ENCODE measurements around the gene TMEM213. TPM values are rescaled to one million over a fixed set of nuclear protein-coding genes. Genes with fewer than 3 reads are reported as not detected.
"Not testable (repeated sequence)": the region's sequence is repeated elsewhere in the genome, so short reads cannot be mapped to it uniquely, and the experiment has no call there.

The TMEM213 gene
- polyA plus RNA-seq, 1 donor from 2014 or later, result not detected

DNA sequence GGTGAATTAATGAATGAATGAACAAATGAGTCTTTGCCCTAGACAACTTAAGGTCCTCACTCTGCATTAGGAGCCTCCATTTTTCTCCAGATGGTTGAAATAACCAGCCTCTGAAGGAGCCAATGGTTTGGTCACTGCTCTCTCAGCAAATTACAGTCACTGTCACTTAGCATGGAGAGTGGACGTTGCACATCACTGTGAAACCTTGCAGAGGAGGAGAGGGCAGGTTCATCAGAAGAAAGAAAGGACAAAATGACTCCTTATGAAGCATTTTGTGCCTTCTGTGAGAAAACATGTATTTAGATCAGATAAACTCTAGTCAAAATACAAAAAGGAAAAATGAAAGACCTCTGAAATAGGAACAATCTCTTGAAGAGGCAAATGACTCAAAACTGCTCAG is 6.8 kb downstream of the TMEM213 start:
- TF ChIP-seq MXI1 (conservative IDR thresholded peaks at IDR 0.05; ENCODE audit: poor library complexity, severe bottlenecking) (no peak), RAD21 (conservative IDR thresholded peaks at IDR 0.05) (no peak), POLR2AphosphoS5 (IDR thresholded peaks at IDR 0.05) (no peak), EP300 (conservative IDR thresholded peaks at IDR 0.05; ENCODE audit: poor library complexity, severe bottlenecking) (no peak), SMC3 (conservative IDR thresholded peaks at IDR 0.05; ENCODE audit: poor library complexity) (no peak)
- TF ChIP-seq, protein P1, sequence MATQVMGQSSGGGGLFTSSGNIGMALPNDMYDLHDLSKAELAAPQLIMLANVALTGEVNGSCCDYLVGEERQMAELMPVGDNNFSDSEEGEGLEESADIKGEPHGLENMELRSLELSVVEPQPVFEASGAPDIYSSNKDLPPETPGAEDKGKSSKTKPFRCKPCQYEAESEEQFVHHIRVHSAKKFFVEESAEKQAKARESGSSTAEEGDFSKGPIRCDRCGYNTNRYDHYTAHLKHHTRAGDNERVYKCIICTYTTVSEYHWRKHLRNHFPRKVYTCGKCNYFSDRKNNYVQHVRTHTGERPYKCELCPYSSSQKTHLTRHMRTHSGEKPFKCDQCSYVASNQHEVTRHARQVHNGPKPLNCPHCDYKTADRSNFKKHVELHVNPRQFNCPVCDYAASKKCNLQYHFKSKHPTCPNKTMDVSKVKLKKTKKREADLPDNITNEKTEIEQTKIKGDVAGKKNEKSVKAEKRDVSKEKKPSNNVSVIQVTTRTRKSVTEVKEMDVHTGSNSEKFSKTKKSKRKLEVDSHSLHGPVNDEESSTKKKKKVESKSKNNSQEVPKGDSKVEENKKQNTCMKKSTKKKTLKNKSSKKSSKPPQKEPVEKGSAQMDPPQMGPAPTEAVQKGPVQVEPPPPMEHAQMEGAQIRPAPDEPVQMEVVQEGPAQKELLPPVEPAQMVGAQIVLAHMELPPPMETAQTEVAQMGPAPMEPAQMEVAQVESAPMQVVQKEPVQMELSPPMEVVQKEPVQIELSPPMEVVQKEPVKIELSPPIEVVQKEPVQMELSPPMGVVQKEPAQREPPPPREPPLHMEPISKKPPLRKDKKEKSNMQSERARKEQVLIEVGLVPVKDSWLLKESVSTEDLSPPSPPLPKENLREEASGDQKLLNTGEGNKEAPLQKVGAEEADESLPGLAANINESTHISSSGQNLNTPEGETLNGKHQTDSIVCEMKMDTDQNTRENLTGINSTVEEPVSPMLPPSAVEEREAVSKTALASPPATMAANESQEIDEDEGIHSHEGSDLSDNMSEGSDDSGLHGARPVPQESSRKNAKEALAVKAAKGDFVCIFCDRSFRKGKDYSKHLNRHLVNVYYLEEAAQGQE (IDR thresholded peaks at IDR 0.05; ENCODE audit: borderline replicate concordance), result no peak
- TF ChIP-seq, protein P2, sequence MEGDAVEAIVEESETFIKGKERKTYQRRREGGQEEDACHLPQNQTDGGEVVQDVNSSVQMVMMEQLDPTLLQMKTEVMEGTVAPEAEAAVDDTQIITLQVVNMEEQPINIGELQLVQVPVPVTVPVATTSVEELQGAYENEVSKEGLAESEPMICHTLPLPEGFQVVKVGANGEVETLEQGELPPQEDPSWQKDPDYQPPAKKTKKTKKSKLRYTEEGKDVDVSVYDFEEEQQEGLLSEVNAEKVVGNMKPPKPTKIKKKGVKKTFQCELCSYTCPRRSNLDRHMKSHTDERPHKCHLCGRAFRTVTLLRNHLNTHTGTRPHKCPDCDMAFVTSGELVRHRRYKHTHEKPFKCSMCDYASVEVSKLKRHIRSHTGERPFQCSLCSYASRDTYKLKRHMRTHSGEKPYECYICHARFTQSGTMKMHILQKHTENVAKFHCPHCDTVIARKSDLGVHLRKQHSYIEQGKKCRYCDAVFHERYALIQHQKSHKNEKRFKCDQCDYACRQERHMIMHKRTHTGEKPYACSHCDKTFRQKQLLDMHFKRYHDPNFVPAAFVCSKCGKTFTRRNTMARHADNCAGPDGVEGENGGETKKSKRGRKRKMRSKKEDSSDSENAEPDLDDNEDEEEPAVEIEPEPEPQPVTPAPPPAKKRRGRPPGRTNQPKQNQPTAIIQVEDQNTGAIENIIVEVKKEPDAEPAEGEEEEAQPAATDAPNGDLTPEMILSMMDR (IDR thresholded peaks at IDR 0.05; ENCODE audit: poor library complexity, severe bottlenecking), result no peak
- Histone ChIP-seq H3K9ac (ENCODE audit: low read length) (no peak overlapping the region), H3F3A (ENCODE audit: insufficient read depth, low read length, poor library complexity, severe bottlenecking) (no peaks in the 10 kb centered on the region), H3K4me2 (ENCODE audit: low read length) (no peak overlapping the region), H2AFZ (ENCODE audit: low read depth, low read length) (no peak overlapping the region), H3K27me3 (ENCODE audit: insufficient read depth, low read depth, low read length) (no peaks in the 10 kb centered on the region), H3K9me2 (ENCODE audit: insufficient read depth, low read length) (no peaks in the 10 kb centered on the region), H4K20me1 (ENCODE audit: insufficient read depth) (no peaks in the 10 kb centered on the region), H3K79me2 (replicated peaks; ENCODE audit: insufficient read depth, low read length) (no peaks in the 10 kb centered on the region), H3K4me3 (ENCODE audit: low read length) (no peak overlapping the region), H3K27ac (ENCODE audit: low read length) (no peak overlapping the region), H3K9me3 (ENCODE audit: low read length) (no peaks in the 10 kb centered on the region), H3K36me3 (ENCODE audit: insufficient read depth, low read length) (no peaks in the 10 kb centered on the region)

DNA sequence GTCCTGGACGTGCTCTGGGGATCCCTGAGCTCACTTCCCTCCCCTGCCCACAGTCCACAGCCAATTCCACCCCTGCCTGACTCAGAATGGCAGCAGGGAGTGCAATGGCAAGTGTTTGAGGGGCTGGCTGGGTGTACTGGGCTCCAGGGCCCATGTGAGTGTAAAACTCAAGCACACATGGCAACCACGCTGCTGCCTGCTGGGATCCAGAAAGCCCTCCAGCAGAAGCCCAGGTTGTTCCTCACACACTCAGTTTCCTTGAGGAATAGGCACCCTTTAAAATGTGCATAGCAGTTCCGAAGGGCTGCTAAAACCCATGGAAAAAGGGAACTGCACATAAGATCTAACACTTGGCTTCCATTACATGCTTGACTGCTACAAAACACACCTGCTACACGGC is 11.6 kb downstream of the TMEM213 start:
- H3K9me2 ChIP-seq (ENCODE audit: insufficient read depth, low read length), result no peaks in the 10 kb centered on the region
- no peaks in the 10 kb centered on the region for H3F3A ChIP-seq (ENCODE audit: insufficient read depth, low read length, poor library complexity, severe bottlenecking)
- no peak overlapping the region for H3K4me2 ChIP-seq (ENCODE audit: low read length)
- H3K79me2 ChIP-seq (replicated peaks; ENCODE audit: insufficient read depth, low read length), result no peaks in the 10 kb centered on the region
- no peaks in the 10 kb centered on the region for H3K27me3 ChIP-seq (ENCODE audit: insufficient read depth, low read depth, low read length)
- no peak overlapping the region for H3K27ac ChIP-seq (ENCODE audit: low read length)
- no peak overlapping the region for H3K4me3 ChIP-seq (ENCODE audit: low read length)
- no peaks in the 10 kb centered on the region for H3K9me3 ChIP-seq (ENCODE audit: low read length)
- H2AFZ ChIP-seq (ENCODE audit: low read depth, low read length), result no peak overlapping the region
- TF ChIP-seq MXI1 (conservative IDR thresholded peaks at IDR 0.05; ENCODE audit: poor library complexity, severe bottlenecking), result no peak
- no peaks in the 10 kb centered on the region for H3K36me3 ChIP-seq (ENCODE audit: insufficient read depth, low read length)
- H4K20me1 ChIP-seq (ENCODE audit: insufficient read depth), result no peaks in the 10 kb centered on the region
- H3K9ac ChIP-seq (ENCODE audit: low read length), result no peak overlapping the region

DNA sequence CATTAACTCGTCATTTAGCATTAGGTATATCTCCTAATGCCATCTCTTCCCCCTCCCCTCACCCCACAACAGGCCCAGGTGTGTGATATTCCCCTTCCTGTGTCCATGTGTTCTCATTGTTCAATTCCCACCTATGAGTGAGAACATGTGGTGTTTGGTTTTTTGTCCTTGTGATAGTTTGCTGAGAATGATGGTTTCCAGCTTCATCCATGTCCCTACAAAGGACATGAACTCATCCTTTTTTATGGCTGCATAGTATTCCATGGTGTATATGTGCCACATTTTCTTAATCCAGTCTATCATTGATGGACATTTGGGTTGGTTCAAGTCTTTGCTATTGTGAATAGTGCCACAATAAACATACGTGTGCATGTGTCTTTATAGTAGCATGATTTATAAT is 13.5 kb downstream of the TMEM213 start:
- H3K4me2 ChIP-seq (ENCODE audit: low read length); H3K79me2 ChIP-seq (replicated peaks; ENCODE audit: insufficient read depth, low read length); H2AFZ ChIP-seq (ENCODE audit: low read depth, low read length); H3K36me3 ChIP-seq (ENCODE audit: insufficient read depth, low read length); H3K27ac ChIP-seq (ENCODE audit: low read length); H3K9me3 ChIP-seq (ENCODE audit: low read length); H3K9me2 ChIP-seq (ENCODE audit: insufficient read depth, low read length); H3K4me3 ChIP-seq (ENCODE audit: low read length); H3F3A ChIP-seq (ENCODE audit: insufficient read depth, low read length, poor library complexity, severe bottlenecking); H3K27me3 ChIP-seq (ENCODE audit: insufficient read depth, low read depth, low read length); H3K9ac ChIP-seq (ENCODE audit: low read length); H4K20me1 ChIP-seq (ENCODE audit: insufficient read depth): not testable (repeated sequence)
